ENCODE data around the gene RTN1.

Gene RTN1

DNA sequence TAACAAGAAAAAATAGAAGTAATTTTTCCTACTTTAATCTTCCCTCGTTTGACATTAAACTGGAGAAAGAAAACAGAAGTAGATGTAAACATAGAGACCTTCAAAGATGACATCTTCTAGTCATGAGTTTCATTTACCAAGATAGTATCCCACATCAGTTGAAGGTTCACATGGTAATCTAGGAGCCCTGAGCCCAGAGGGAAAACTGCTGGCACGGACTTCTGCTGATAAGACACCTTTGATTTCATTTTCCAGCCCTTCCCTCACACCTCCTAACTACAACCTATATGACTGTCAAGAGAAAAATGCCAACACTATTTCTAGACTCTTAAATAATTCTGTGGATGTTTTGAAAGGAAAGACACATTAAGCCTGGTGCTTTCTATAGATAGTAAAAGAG is 247.9 kb downstream of the RTN1 start:
- no peak for DNase-seq

DNA sequence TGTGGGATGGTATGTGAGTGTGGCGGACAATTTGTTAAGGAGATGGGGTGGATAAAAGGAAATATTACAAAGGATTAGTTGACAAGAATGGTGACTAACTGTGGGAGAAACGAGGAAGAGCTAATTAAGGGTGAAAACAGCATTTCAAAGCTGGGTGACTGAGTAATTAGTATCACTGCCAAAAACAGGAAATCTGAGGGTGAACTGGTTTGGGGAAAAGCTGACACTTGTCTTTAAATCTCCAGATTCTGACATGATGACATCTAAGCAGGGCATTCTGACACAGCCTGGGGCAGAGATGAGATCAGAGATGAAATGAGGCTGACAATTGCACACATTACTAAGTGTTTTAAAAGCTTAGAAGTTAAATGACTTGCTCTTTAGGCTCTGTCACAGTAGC is 251.5 kb downstream of the RTN1 start:
- no peak for DNase-seq

GRCh38 chr14:59601056-59601455 is 269.5 kb downstream of the RTN1 start:
- no peak for DNase-seq

GRCh38 chr14:59600211-59600945 is 270.2 kb downstream of the RTN1 start:
- no peak for DNase-seq

- no peak for DNase-seq
These were observed 275.5 kb downstream of the RTN1 start for GRCh38 chr14:59595071-59595470.

DNA sequence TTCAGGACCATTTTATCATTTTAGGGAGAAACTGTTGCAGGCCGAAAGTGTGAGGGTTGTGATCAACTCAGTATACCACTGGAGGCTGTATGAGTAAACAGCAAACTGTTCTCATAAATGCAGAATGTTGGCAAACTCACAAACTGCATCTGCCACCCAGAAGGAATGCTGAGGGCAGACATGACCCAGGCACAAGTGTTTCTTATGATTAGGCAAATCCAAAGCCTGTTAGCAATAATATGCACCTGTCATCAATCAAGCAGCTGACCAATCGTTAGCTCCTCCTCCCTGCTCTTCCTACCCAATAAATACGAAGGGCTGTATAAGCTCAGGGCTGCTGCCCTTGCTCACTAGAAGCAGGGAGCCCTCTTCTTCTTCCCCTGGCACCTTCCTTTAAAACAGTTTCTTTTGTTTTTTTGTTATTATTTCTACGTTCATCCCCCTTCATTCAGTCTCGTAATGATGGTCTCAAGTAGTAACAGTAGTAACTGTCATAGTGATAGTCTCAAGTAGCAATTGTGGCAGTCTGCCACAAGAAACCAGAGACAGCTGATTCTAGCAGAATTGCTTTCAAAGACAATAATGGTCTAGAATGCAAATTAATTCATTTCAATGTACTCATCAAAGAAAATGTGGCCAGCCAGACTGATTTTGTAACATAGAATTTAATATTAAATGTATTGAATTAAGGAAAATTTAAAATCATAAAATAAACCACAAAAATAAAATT is 278.8 kb downstream of the RTN1 start:
- no peak for DNase-seq

DNA sequence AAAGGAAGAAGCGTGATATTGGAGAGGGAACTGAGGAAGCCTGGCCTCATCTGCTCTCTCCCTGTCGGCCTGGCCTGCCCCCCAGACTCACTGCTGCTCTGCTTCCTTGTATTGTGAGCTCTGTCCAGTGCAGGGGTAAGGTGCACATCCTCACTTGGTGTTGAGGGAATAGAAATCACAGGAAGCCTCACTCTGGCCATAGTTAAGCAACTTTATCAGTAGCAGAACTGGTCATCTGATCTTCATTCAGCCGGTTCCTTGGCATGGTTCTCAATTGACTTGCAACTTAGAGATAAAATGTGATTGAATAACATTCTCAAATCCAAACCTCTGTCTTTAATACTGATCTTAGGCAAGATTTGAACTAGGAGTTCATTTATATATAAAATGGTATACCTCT is 282.5 kb downstream of the RTN1 start:
- no peak for DNase-seq

DNA sequence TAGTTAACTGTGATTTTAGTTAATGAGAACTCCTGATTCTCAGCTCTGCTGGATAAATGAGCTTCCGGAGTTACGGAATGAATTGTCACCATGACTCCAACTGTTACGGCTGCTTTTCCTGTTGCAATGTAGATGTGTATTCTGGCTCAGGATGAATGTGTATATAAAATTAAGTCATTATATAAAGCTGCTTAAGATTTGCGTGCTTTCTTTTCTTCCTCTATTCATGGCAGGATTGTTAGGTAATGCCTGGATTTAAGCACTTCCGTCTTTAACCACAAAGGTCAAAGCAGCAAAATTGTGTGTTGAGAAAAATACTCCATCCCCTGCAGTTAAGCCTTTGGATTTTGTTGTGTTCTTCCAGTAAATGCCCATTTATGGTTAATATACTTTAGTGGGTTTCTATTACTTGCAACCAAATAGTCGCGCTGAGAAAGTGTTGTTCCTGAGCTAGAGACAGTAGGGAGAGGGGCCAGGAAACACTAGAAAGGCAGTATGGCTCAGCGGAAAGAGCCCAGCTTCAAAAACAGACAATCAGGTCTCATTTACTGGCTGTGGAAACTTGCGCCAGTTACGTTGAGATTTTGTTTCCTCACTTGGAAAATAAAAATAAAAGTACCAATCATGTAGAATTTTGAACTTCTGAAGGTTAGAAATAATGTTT is 284.6 kb downstream of the RTN1 start:
- no peak for DNase-seq

DNA sequence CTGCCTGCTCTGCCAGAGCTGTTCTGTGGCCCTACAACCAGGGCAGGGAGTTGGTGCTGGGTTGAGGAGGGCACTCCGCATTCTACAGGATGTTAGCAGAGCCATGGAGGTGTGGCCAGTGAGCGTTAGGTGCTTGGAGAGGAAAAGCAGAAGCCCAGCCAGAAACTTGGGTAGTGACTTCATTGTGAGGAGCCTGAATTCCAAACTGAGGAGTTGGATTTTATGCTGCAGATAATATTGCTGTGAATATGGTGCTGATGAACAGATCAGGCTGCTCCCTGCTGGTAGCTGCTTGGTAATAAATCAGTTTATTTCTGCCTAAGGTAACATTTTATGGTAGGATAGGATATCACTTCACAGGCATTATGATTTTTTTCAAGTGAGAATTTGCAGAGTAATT is 286.8 kb downstream of the RTN1 start:
- DNase-seq: no peak

DNA sequence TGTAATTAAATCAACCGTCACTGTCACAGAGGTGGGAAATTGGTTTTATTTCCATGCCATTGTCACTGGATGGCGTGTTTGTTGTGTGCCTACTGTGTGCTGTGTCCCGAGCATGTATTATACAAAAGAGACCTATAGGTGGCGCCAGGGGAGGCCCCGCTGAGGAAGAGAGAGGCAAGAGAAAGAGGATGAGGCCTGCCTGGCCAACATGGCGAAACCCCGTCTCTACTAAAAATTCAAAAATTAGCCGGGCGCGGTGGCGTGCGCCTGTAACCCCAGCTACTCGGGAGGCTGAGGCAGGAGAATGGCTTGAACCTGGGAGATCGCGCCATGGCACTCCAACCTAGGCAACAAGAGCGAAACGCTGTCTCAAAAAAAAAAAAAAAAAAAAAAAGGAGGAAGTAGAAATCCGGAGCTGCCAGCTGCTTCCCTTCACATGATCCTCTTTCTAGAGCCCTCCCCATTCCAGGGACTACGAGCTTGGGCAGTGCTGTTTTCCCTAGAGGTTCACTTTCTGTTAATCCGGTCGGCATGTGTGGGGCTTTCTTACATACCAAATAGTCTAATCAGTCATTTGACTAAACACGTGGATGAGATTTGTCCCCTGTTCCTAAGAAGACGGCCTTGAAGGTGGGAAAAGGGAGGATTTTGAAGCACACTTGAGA is 287.6 kb downstream of the RTN1 start:
- DNase-seq: no peak

- no peak for DNase-seq
These were observed 288.4 kb downstream of the RTN1 start for GRCh38 chr14:59582161-59582560.

- no peak for DNase-seq
These were observed 289.7 kb downstream of the RTN1 start for GRCh38 chr14:59580911-59581310.

- peak; percentile 57 to 83 (median 65) for DNase-seq
These were observed 294.0 kb downstream of the RTN1 start, which contains the start of gene CCDC175 for GRCh38 chr14:59576332-59577294. TSS of gene CCDC175 (minus strand) at chr14:59576812. CDS start at chr14:59576775, 37 bp downstream.

- no peak for DNase-seq
These were observed 300.5 kb downstream of the RTN1 start for GRCh38 chr14:59570122-59570521.

GRCh38 chr14:59566725-59567124 is 303.9 kb downstream of the RTN1 start:
- no peak for DNase-seq

GRCh38 chr14:59566296-59566695 is 304.3 kb downstream of the RTN1 start:
- no peak for DNase-seq

- DNase-seq: no peak
These were observed 305.5 kb downstream of the RTN1 start for GRCh38 chr14:59565087-59565486.

DNA sequence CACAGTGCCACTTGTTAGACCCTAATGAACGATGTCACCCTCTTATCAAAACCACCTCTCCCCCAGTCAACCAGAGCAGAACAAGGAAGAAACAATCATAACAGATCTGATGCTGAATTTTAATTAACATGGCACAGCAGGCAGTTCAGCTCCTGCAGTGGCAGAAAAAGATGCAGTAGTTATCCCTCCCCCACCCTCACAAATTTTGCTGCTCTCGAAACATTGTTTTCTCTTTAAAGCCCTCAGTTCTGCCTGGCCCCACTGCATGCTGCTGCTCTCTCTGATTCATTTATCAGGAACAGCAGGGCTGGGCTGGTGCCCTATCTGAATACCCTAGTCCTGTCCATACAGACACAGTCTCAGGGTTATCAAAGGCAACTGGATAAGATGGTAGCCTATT is 306.2 kb downstream of the RTN1 start:
- no peak for DNase-seq

GRCh38 chr14:59547310-59547709 is 323.3 kb downstream of the RTN1 start:
- no peak for DNase-seq
